Stimulated activated CD4-positive, alpha-beta T cell treated with anti-CD3 and anti-CD28 coated beads, Interleukin-4, amount 100 ng/mL, for 4 hours (primary cell): ENCODE results near the gene ABTB1.

Experiments
- DNase-seq, 2 experiments: peaks; one replicate each; pipeline ENCODE4 v3.0.0-alpha.2; 2020

The ABTB1 gene

GRCh38 chr3:127707851-127708411 is 35.2 kb downstream of the ABTB1 start:
- DNase-seq, result no peak

GRCh38 chr3:127708837-127709236 is 36.1 kb downstream of the ABTB1 start:
- no peak for DNase-seq

- no peak for DNase-seq
These were observed 36.7 kb downstream of the ABTB1 start for GRCh38 chr3:127709320-127710060.

GRCh38 chr3:127710155-127710941 is 37.6 kb downstream of the ABTB1 start:
- DNase-seq, result no peak

GRCh38 chr3:127711021-127711695 is 38.4 kb downstream of the ABTB1 start:
- no peak for DNase-seq

GRCh38 chr3:127711896-127712295 is 39.1 kb downstream of the ABTB1 start:
- no peak for DNase-seq

GRCh38 chr3:127712461-127712860 is 39.7 kb downstream of the ABTB1 start:
- no peak for DNase-seq

GRCh38 chr3:127712881-127713771 is 40.4 kb downstream of the ABTB1 start:
- DNase-seq, result no peak

GRCh38 chr3:127714125-127714571 is 41.4 kb downstream of the ABTB1 start:
- no peak for DNase-seq

- DNase-seq, result no peak
These were observed 42.1 kb downstream of the ABTB1 start for GRCh38 chr3:127714866-127715265.

- DNase-seq, result no peak
These were observed 42.8 kb downstream of the ABTB1 start for GRCh38 chr3:127715532-127715931.

GRCh38 chr3:127716384-127716783 is 43.6 kb downstream of the ABTB1 start:
- DNase-seq, result no peak

- no peak for DNase-seq
These were observed 44.8 kb downstream of the ABTB1 start for GRCh38 chr3:127717357-127718244.

GRCh38 chr3:127718245-127718915 is 45.6 kb downstream of the ABTB1 start:
- no peak for DNase-seq

- DNase-seq, result no peak
These were observed 46.2 kb downstream of the ABTB1 start for GRCh38 chr3:127718916-127719290.

- DNase-seq, result no peak
These were observed 46.6 kb downstream of the ABTB1 start for GRCh38 chr3:127719369-127719768.

GRCh38 chr3:127720161-127720823 is 47.5 kb downstream of the ABTB1 start:
- no peak for DNase-seq

- no peak for DNase-seq
These were observed 48.5 kb downstream of the ABTB1 start for GRCh38 chr3:127720985-127721935.
